PC-9 (cell line): ENCODE results near the gene CALY.

Experiments used
- EZH2 ChIP-seq: fragments of 200-600 bp; sonication (generic); IDR thresholded peaks from 2 replicates; pipeline ENCODE4 v1.8.0; 2017; ENCODE audit warnings: antibody characterized with exemption, low read depth
- TF ChIP-seq, protein P1 (sequence below): fragments of 200-600 bp; sonication (generic); conservative IDR thresholded peaks from 2 replicates; pipeline ENCODE4 v1.6.1; 2017; ENCODE audit warnings: mixed run types, antibody characterized with exemption, mild to moderate bottlenecking, moderate library complexity

DNA sequence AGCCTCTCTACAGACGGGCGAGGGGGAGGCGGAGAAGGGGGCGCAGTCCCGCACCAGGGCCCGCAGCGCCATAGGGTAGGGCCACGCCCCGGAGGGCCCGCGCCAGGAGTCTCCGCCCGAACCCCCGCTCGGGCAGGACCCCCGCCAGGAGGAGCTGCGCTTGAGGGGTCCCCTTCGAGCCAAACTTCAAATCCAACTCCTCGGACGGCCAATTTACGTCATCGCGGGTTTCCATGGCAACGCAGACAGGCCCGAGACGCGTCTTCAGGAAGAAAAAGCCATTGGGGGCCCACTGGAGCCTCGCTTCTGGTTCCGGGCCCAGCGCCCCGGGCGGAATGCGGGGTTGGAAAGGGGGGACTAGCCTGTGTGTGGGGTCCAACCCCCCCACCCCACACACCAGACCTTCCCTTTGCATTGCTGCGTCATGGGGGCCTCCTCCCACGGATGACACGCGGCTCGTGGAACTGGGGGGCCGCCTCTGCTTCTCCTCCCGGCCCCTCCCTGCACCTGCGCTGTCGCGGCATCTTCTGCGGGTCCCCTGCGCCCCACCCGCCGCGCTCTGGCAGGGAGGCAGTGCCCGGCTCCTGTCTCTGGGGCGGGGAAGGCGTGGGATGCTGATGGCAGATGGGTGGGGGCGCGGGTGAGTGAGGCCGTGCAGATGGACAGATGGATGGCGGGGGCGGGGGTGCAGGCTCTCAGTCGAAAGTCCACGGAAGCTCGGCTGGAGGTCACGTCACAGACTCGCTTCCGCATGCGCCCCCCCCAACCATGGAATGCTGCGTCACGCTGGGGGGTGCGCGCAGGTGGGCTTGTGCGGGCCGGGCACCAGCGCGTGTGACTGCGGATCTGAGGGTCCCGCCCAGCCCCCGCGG, 1.2 kb downstream of the CALY start:
- TF ChIP-seq, protein P1, sequence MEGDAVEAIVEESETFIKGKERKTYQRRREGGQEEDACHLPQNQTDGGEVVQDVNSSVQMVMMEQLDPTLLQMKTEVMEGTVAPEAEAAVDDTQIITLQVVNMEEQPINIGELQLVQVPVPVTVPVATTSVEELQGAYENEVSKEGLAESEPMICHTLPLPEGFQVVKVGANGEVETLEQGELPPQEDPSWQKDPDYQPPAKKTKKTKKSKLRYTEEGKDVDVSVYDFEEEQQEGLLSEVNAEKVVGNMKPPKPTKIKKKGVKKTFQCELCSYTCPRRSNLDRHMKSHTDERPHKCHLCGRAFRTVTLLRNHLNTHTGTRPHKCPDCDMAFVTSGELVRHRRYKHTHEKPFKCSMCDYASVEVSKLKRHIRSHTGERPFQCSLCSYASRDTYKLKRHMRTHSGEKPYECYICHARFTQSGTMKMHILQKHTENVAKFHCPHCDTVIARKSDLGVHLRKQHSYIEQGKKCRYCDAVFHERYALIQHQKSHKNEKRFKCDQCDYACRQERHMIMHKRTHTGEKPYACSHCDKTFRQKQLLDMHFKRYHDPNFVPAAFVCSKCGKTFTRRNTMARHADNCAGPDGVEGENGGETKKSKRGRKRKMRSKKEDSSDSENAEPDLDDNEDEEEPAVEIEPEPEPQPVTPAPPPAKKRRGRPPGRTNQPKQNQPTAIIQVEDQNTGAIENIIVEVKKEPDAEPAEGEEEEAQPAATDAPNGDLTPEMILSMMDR: no peak
- no peak for TF ChIP-seq EZH2
